H9 (cell line): ENCODE measurements around the gene ROBO1. TPM values are rescaled to one million over a fixed set of nuclear protein-coding genes. Genes with fewer than 3 reads are reported as not detected.

Experiments used
- DNase-seq: peaks from one replicate; pipeline ENCODE4 v3.0.0-alpha.2; 2017
- H2AFZ ChIP-seq: one replicate; pipeline ENCODE4 v1.6.1; 2013; ENCODE audit warnings: mild to moderate bottlenecking, low read length, control low read depth, moderate library complexity
- H2AK5ac ChIP-seq: 2 replicates; pipeline ENCODE4 v1.6.1; 2013; ENCODE audit warnings: low read length, control low read depth, mixed read lengths; ENCODE audit not compliant: insufficient read length
- H2BK120ac ChIP-seq: one replicate; pipeline ENCODE4 v1.6.1; 2013; ENCODE audit warnings: low read depth, mild to moderate bottlenecking, low read length, control low read depth, inconsistent platforms; ENCODE audit not compliant: poor library complexity, severe bottlenecking
- H2BK12ac ChIP-seq: 2 replicates; pipeline ENCODE4 v1.6.1; 2013; ENCODE audit warnings: low read length, control low read depth, mixed read lengths, low read depth; ENCODE audit not compliant: insufficient read length
- H2BK15ac ChIP-seq: 2 replicates; pipeline ENCODE4 v1.6.1; 2013; ENCODE audit warnings: low read depth, low read length, control low read depth
- H2BK20ac ChIP-seq: one replicate; pipeline ENCODE4 v1.6.1; 2013; ENCODE audit warnings: low read depth, mild to moderate bottlenecking, low read length, control low read depth, inconsistent platforms; ENCODE audit not compliant: poor library complexity, severe bottlenecking
- H2BK5ac ChIP-seq: 2 replicates; pipeline ENCODE4 v1.6.1; 2013; ENCODE audit warnings: low read length, control low read depth, mixed read lengths; ENCODE audit not compliant: insufficient read length
- H3K14ac ChIP-seq: 2 replicates; pipeline ENCODE4 v1.6.1; 2013; ENCODE audit warnings: low read length, control low read depth; ENCODE audit not compliant: insufficient read depth
- H3K18ac ChIP-seq: 2 replicates; pipeline ENCODE4 v1.6.1; 2013; ENCODE audit warnings: low read depth, mild to moderate bottlenecking, mixed read lengths, low read length, control low read depth; ENCODE audit not compliant: insufficient read length
- H3K23ac ChIP-seq: 2 replicates; pipeline ENCODE4 v1.6.1; 2013; ENCODE audit warnings: low read length, control low read depth, mixed read lengths, low read depth; ENCODE audit not compliant: insufficient read length
- H3K23me2 ChIP-seq: 2 replicates; pipeline ENCODE4 v1.6.1; 2013; ENCODE audit warnings: low read depth, mild to moderate bottlenecking, mixed read lengths, low read length, control low read depth; ENCODE audit not compliant: insufficient read length, poor library complexity, severe bottlenecking
- H3K27ac ChIP-seq: 2 replicates; pipeline ENCODE4 v1.5.1; 2013; ENCODE audit warnings: low read length, control low read depth, mixed read lengths, low read depth; ENCODE audit not compliant: insufficient read length
- H3K27me3 ChIP-seq: 2 replicates; pipeline ENCODE4 v1.6.1; 2013; ENCODE audit warnings: low read length, control low read depth, inconsistent platforms; ENCODE audit not compliant: insufficient read depth
- H3K4ac ChIP-seq: 2 replicates; pipeline ENCODE4 v1.6.1; 2013; ENCODE audit warnings: low read depth, mild to moderate bottlenecking, control low read depth, inconsistent platforms, low read length, moderate library complexity
- H3K4me1 ChIP-seq: 2 replicates; pipeline ENCODE4 v1.6.1; 2013; ENCODE audit warnings: low read length, control low read depth, inconsistent platforms; ENCODE audit not compliant: insufficient read depth
- H3K4me2 ChIP-seq: 2 replicates; pipeline ENCODE4 v1.6.1; 2013; ENCODE audit warnings: low read length, control low read depth, mixed read lengths; ENCODE audit not compliant: insufficient read length, insufficient read depth
- H3K56ac ChIP-seq: 2 replicates; pipeline ENCODE4 v1.6.1; 2013; ENCODE audit warnings: low read depth, mild to moderate bottlenecking, mixed read lengths, low read length, control low read depth; ENCODE audit not compliant: insufficient read length
- H3K79me1 ChIP-seq: 2 replicates; pipeline ENCODE4 v1.6.1; 2013; ENCODE audit warnings: low read depth, mild to moderate bottlenecking, moderate library complexity, low read length, control low read depth, inconsistent platforms; ENCODE audit not compliant: insufficient read depth, poor library complexity, severe bottlenecking
- H3K79me2 ChIP-seq: 2 replicates; pipeline ENCODE4 v1.6.1; 2013; ENCODE audit warnings: low read length, control low read depth, inconsistent platforms; ENCODE audit not compliant: insufficient read depth
- H3K9ac ChIP-seq: 2 replicates; pipeline ENCODE4 v1.6.1; 2013; ENCODE audit warnings: low read length, control low read depth, mixed read lengths; ENCODE audit not compliant: insufficient read length; ENCODE audit errors: extremely low read depth
- H3K9me3 ChIP-seq: one replicate; pipeline ENCODE4 v1.6.1; 2013; ENCODE audit warnings: low read depth, low read length, inconsistent platforms; ENCODE audit not compliant: control insufficient read depth
- H3T11ph ChIP-seq: one replicate; pipeline ENCODE4 v1.6.1; 2013; ENCODE audit warnings: mild to moderate bottlenecking, low read length, control low read depth, inconsistent platforms
- H4K20me1 ChIP-seq: one replicate; pipeline ENCODE4 v1.6.1; 2013; ENCODE audit not compliant: control insufficient read depth, insufficient read length, insufficient read depth
- H4K5ac ChIP-seq: 2 replicates; pipeline ENCODE4 v1.6.1; 2013; ENCODE audit warnings: low read depth, mild to moderate bottlenecking, mixed read lengths, low read length, control low read depth; ENCODE audit not compliant: insufficient read length
- H4K8ac ChIP-seq: replicated peaks from 2 replicates; pipeline ENCODE4 v1.6.1; 2013; ENCODE audit warnings: low read length, control low read depth, mixed read lengths, low read depth; ENCODE audit not compliant: insufficient read length
- H4K91ac ChIP-seq: 2 replicates; pipeline ENCODE4 v1.6.1; 2013; ENCODE audit warnings: low read depth, mild to moderate bottlenecking, moderate library complexity, mixed read lengths, low read length, control low read depth; ENCODE audit not compliant: insufficient read length
- H3K27ac Mint-ChIP-seq, 3 experiments: 2 replicates in 2 of 3; 3 replicates in 1 of 3; pipeline ENCODE4 v1.8.0; 2020 to 2021; ENCODE audit warnings: mixed read lengths in 3 of 3, mild to moderate bottlenecking in 1 of 3, moderate library complexity in 1 of 3
- H3K27me3 Mint-ChIP-seq: 2 replicates; pipeline ENCODE4 v1.8.0; 2021; ENCODE audit warnings: low read depth, mild to moderate bottlenecking, moderate library complexity, mixed read lengths
- H3K36me3 Mint-ChIP-seq, 3 experiments: 2 replicates in 2 of 3; 3 replicates in 1 of 3; pipeline ENCODE4 v1.8.0; 2020 to 2021; ENCODE audit warnings: low read depth in 3 of 3, mixed read lengths in 3 of 3; ENCODE audit not compliant: insufficient read depth in 1 of 3
- H3K4me1 Mint-ChIP-seq, 2 experiments: 2 replicates each; pipeline ENCODE4 v1.8.0; 2020; ENCODE audit warnings: mixed read lengths in 2 of 2
- H3K4me3 Mint-ChIP-seq, 2 experiments: 2 replicates in 1 of 2; 3 replicates in 1 of 2; pipeline ENCODE4 v1.8.0; 2020 to 2021; ENCODE audit warnings: mild to moderate bottlenecking in 2 of 2, mixed read lengths in 2 of 2, moderate library complexity in 1 of 2
- H3K9me3 Mint-ChIP-seq, 2 experiments: 2 replicates in 1 of 2; 3 replicates in 1 of 2; pipeline ENCODE4 v1.8.0; 2020; ENCODE audit warnings: mild to moderate bottlenecking in 2 of 2, mixed read lengths in 2 of 2, moderate library complexity in 1 of 2
- CTCF ChIP-seq: fragments of 200-600 bp; sonication (generic); conservative IDR thresholded peaks from 3 replicates; pipeline ENCODE4 v1.8.0; 2021; ENCODE audit warnings: antibody characterized with exemption, mild to moderate bottlenecking
- WGBS: extraction: QIAGEN DNeasy Blood & Tissue Kit; methylation state at CpG from one replicate; pipeline ENCODE4 v1.1.7; 2013; ENCODE audit warnings: missing lambda C conversion rate, low lambda C conversion rate, mixed read lengths; ENCODE audit not compliant: insufficient read length; ENCODE audit errors: extremely low coverage; 5-methylcytosine and 5-hydroxymethylcytosine counted together
- total RNA-seq: library from RNA; stranded (reverse); gene quantifications from 2 replicates; pipeline ENCODE4 v1.2.1, GENCODE V29; 2021

The ROBO1 gene
- total RNA-seq, 1 experiment from 2014 or later = 62.7 TPM

- Mint-ChIP-seq H3K36me3 (peaks cover 16 to 17% (median 17%) of the 10 kb centered on the region in 3 experiments), H3K27me3 (no peaks in the 10 kb centered on the region), H3K4me1 (peaks cover 0 to 7% of the 10 kb centered on the region in 2 experiments; a peak in 1 of 4 replicates), H3K27ac (no peak overlapping the region), H3K9me3 (no peaks in the 10 kb centered on the region), H3K4me3 (no peak overlapping the region)
- Histone ChIP-seq H3K4ac (no peak overlapping the region), H3K79me1 (no peaks in the 10 kb centered on the region), H4K8ac (no peak overlapping the region), H4K20me1 (no peaks in the 10 kb centered on the region), H3K27me3 (no peaks in the 10 kb centered on the region), H2AFZ (no peak overlapping the region), H3T11ph (no peak overlapping the region), H3K4me2 (no peak overlapping the region), H3K9me3 (no peaks in the 10 kb centered on the region), H2AK5ac (no peak overlapping the region), H2BK120ac (no peak overlapping the region), H4K91ac (no peak overlapping the region), H2BK15ac (no peak overlapping the region), H2BK20ac (no peak overlapping the region), H3K27ac (no peak overlapping the region), H3K4me1 (no peaks in the 10 kb centered on the region), H2BK5ac (no peak overlapping the region), H3K79me2 (no peaks in the 10 kb centered on the region), H3K23ac (no peak overlapping the region), H3K56ac (no peak overlapping the region), H3K14ac (no peak overlapping the region), H4K5ac (no peak overlapping the region), H3K23me2 (no peaks in the 10 kb centered on the region), H3K9ac (no peak overlapping the region), H2BK12ac (no peak overlapping the region), H3K18ac (no peak overlapping the region)
- no peak for DNase-seq
- no peak for TF ChIP-seq CTCF
- WGBS = no CpG with 5 or more reads among the region's 2 CpGs
Measured at GRCh38 chr3:78605178-78605577, 1162.6 kb downstream of the ROBO1 start.
